K562 (cell line): ENCODE data around the gene DPM2. TPM values are rescaled to one million over a fixed set of nuclear protein-coding genes. Genes with fewer than 3 reads are reported as not detected.

Source experiments
- ATAC-seq: fragments of 200-7000 bp; cut with Tn5 transposase; 3 replicates; pipeline ENCODE4 v1.9.1; 2020; ENCODE audit warnings: moderate library complexity
- BruUV-seq: library from RNA; stranded (reverse); fragments of 400-500 nt; replicated peaks from 2 replicates; lab custom pipeline; 2021; lab: Mats Ljungman, UMichigan
- CTCF ChIA-PET: fragments of 300-600 bp; formaldehyde crosslinking; extraction: SDS; loops from one replicate; lab custom pipeline; 2021; ENCODE audit warnings: low intra/inter-chr PET ratio; lab: Yijun Ruan, JAX
- POLR2A ChIA-PET: fragments of 300-600, 350-650 bp; sonication (Branson Sonifier 250); formaldehyde crosslinking; extraction: SDS; loops from one replicate; lab custom pipeline; 2021; ENCODE audit warnings: antibody characterized with exemption, inconsistent platforms; lab: Yijun Ruan, JAX
- DNase-seq, 4 experiments: peaks; one replicate each; pipeline versions ENCODE4 v3.0.0 to v3.0.0-alpha.2; 2011 to 2018; ENCODE audit warnings: low spot score in 3 of 4, mixed read lengths in 3 of 4; ENCODE audit errors: extremely low read depth in 1 of 4
- FAIRE-seq: peaks from 2 replicates; lab custom pipeline; 2011; peaks lifted over from hg19 to GRCh38; lab: Jason Lieb, UNC
- H2AFZ ChIP-seq: 2 replicates; pipeline ENCODE4 v1.6.0; 2011; ENCODE audit warnings: low read depth, low read length, control low read depth, inconsistent platforms
- H3K27ac ChIP-seq: fragments of 200-600 bp; 3 replicates; pipeline ENCODE4 v1.8.0; 2011; ENCODE audit warnings: low read depth, mild to moderate bottlenecking, control low read depth, inconsistent platforms, low read length, moderate library complexity, mixed read lengths; ENCODE audit errors: extremely low read depth
- H3K27me3 ChIP-seq, 2 experiments: fragments of 300-600 bp in 1 of 2; 2 replicates in 1 of 2; 3 replicates in 1 of 2; pipeline versions ENCODE4 v1.6.0 to v1.8.0; 2011; ENCODE audit warnings: inconsistent platforms in 2 of 2, low read length in 2 of 2, mild to moderate bottlenecking in 1 of 2, mixed read lengths in 1 of 2, moderate library complexity in 1 of 2; ENCODE audit not compliant: control insufficient read depth in 2 of 2, insufficient read depth in 2 of 2
- H3K36me3 ChIP-seq: fragments of 300-600 bp; 3 replicates; pipeline ENCODE4 v1.8.0; 2011; ENCODE audit warnings: mild to moderate bottlenecking, low read length, inconsistent platforms; ENCODE audit not compliant: control insufficient read depth, insufficient read depth
- H3K4me1 ChIP-seq, 2 experiments: fragments of 200-600 bp in 1 of 2; replicated peaks in 1 of 2; 2 replicates in 1 of 2; 3 replicates in 1 of 2; pipeline versions ENCODE4 v1.5.1 to v1.8.0; 2011; ENCODE audit warnings: inconsistent platforms in 2 of 2, low read length in 2 of 2, mild to moderate bottlenecking in 1 of 2, mixed read lengths in 1 of 2, moderate library complexity in 1 of 2; ENCODE audit not compliant: control insufficient read depth in 2 of 2, insufficient read depth in 2 of 2
- H3K4me2 ChIP-seq: 2 replicates; pipeline ENCODE4 v1.6.1; 2011; ENCODE audit warnings: low read length, control low read depth, inconsistent platforms, mixed read lengths; ENCODE audit not compliant: insufficient read depth
- H3K4me3 ChIP-seq: fragments of 200-600 bp; sonication (generic), shearing (Covaris generic); 2 replicates; pipeline ENCODE4 v1.5.1; 2016; ENCODE audit warnings: control low read depth, inconsistent platforms
- H3K79me2 ChIP-seq: fragments of 200-600 bp; 3 replicates; pipeline ENCODE4 v1.8.0; 2011; ENCODE audit warnings: low read length, inconsistent platforms; ENCODE audit not compliant: control insufficient read depth, insufficient read depth
- H3K9ac ChIP-seq, 2 experiments: 2 replicates each; pipeline versions ENCODE4 v1.6.0 to v1.6.1; 2011; ENCODE audit warnings: low read depth in 2 of 2, low read length in 2 of 2, control low read depth in 1 of 2, inconsistent platforms in 1 of 2, mild to moderate bottlenecking in 1 of 2, mixed read lengths in 1 of 2; ENCODE audit not compliant: insufficient read depth in 1 of 2
- H3K9me1 ChIP-seq: one replicate; pipeline ENCODE4 v1.6.0; 2011; ENCODE audit warnings: inconsistent platforms, mild to moderate bottlenecking, low read length, moderate library complexity; ENCODE audit not compliant: control insufficient read depth, insufficient read depth
- H3K9me3 ChIP-seq: replicated peaks from 2 replicates; pipeline ENCODE4 v1.5.1; 2011; ENCODE audit warnings: low read depth, low read length, inconsistent platforms; ENCODE audit not compliant: control insufficient read depth, insufficient read depth
- H4K20me1 ChIP-seq: replicated peaks from 2 replicates; pipeline ENCODE4 v1.6.1; 2011; ENCODE audit warnings: low read length, inconsistent platforms, mixed read lengths; ENCODE audit not compliant: control insufficient read depth, insufficient read depth
- BCOR ChIP-seq: fragments of 450-650 bp; IDR thresholded peaks from 2 replicates; pipeline ENCODE4 v1.6.1; 2016
- CHCHD3 ChIP-seq: fragments of 250-450 bp; sonication (Bioruptor Pico); IDR thresholded peaks from 2 replicates; pipeline ENCODE4 v2.1.2; 2022; ENCODE audit warnings: mild to moderate bottlenecking
- DLX4 ChIP-seq: fragments of 250-450 bp; sonication (Bioruptor Pico); IDR thresholded peaks from 2 replicates; pipeline ENCODE4 v1.6.1; 2021; ENCODE audit warnings: mild to moderate bottlenecking
- KDM5B ChIP-seq: fragments of 200-600 bp; sonication (generic); IDR thresholded peaks from 2 replicates; pipeline ENCODE4 v1.6.1; 2012; ENCODE audit warnings: low read depth, mild to moderate bottlenecking, moderate library complexity, low read length, control low read depth, inconsistent platforms; ENCODE audit not compliant: insufficient replicate concordance
- PKNOX1 ChIP-seq: fragments of 450-650 bp; IDR thresholded peaks from 2 replicates; pipeline ENCODE4 v1.6.1; 2016
- ZFX ChIP-seq: sonication (generic); formaldehyde crosslinking; IDR thresholded peaks from 2 replicates; pipeline ENCODE4 v1.8.0; 2022; ENCODE audit warnings: mild to moderate bottlenecking, missing genetic modification reagents, moderate library complexity
- ZNF212 ChIP-seq: fragments of 450-650 bp; formaldehyde crosslinking; IDR thresholded peaks from 2 replicates; pipeline ENCODE4 v1.4.0; 2020; ENCODE audit warnings: mild to moderate bottlenecking
- ZNF239 ChIP-seq: fragments of 250-450 bp; sonication (Bioruptor Pico); IDR thresholded peaks from 2 replicates; pipeline ENCODE4 v1.4.0; 2020; ENCODE audit warnings: mild to moderate bottlenecking
- ZNF316 ChIP-seq: fragments of 450-650 bp; IDR thresholded peaks from 2 replicates; pipeline ENCODE4 v1.6.1; 2016
- WGBS: fragments of 100-300 bp; shearing (Covaris generic); methylation state at CpG from one replicate; pipeline ENCODE4 v1.1.6; 2016; ENCODE audit warnings: low coverage, mixed read lengths; ENCODE audit not compliant: insufficient coverage; ENCODE audit errors: missing lambda C conversion rate; 5-methylcytosine and 5-hydroxymethylcytosine counted together
- in situ Hi-C: fragments of 300-500 bp; cut with MboI; formaldehyde crosslinking; loops from 4 replicates; pipeline ENCODE4 v1.15.0; 2018; ENCODE audit warnings: inconsistent platforms, mixed read lengths
- intact Hi-C: fragments of 100-400 bp; cut with micrococcal nuclease; formaldehyde crosslinking; loops from 2 replicates; pipeline ENCODE4 v1.14.2; 2022
- polyA plus RNA-seq, 8 experiments: library from polyadenylated mRNA; depleted of rRNA in 4 of 8; stranded (reverse) in 5 of 8; unstranded in 3 of 8; fragments of >200 nt; fragmentation: Nextera tagmentation in 2 of 8; fragmentation: Illumina TruSeq in 1 of 8; extraction: Ambion mirVana in 2 of 8; extraction: Trizol in 1 of 8; gene quantifications; 2 replicates each; pipeline versions ENCODE4 v1.2.1 to v1.2.3, GENCODE V29; 2011 to 2014; ENCODE audit warnings: inconsistent platforms in 1 of 8, missing spikeins in 1 of 8
- total RNA-seq, 7 experiments: library from RNA; depleted of rRNA in 6 of 7; stranded (reverse); fragments of >200 nt in 6 of 7; fragmentation: Illumina TruSeq in 2 of 7; extraction: Trizol in 2 of 7; gene quantifications; 2 replicates each; pipeline versions ENCODE4 v1.2.1 to v1.2.3, GENCODE V29; 2011 to 2021; ENCODE audit warnings: low replicate concordance in 1 of 7
- TF ChIP-seq, protein P1 (sequence below), 2 experiments: fragments of 150-350 bp in 1 of 2; IDR thresholded peaks; 2 replicates each; pipeline ENCODE4 v1.6.1; 2012 to 2016; ENCODE audit warnings: low read depth in 2 of 2, low read length in 2 of 2, mild to moderate bottlenecking in 1 of 2, moderate library complexity in 1 of 2

DPM2 gene
- total and polyA plus RNA-seq, 9 of the 15 experiments (the other 6 are each of a cell fraction or from before 2014, with no cell fraction given), result 43.5 to 126 (median 71.1) TPM

DNA sequence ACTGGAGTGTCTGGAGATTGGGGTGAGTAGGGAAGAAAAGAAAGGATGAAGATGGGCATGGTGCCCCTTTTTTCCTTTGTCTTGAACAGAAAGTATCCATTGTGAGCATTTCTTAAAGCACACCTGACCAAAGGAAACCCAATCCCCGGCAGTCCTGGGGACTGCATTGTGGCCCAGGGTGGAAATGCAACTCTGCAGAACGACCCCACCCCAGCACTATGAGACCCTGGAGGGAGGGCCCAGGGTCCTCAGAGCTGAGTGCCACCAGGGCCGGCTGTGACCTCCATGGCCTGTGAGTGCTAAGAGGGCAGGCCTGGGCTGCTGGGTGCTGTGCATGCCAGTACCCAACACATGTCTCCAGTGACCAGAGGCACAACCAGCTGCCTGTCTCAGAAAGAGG lies 24.6 kb upstream of the DPM2 start (continued):
- no peak for TF ChIP-seq ZFX
- no peak for TF ChIP-seq ZNF239
- no peak for TF ChIP-seq DLX4

DNA sequence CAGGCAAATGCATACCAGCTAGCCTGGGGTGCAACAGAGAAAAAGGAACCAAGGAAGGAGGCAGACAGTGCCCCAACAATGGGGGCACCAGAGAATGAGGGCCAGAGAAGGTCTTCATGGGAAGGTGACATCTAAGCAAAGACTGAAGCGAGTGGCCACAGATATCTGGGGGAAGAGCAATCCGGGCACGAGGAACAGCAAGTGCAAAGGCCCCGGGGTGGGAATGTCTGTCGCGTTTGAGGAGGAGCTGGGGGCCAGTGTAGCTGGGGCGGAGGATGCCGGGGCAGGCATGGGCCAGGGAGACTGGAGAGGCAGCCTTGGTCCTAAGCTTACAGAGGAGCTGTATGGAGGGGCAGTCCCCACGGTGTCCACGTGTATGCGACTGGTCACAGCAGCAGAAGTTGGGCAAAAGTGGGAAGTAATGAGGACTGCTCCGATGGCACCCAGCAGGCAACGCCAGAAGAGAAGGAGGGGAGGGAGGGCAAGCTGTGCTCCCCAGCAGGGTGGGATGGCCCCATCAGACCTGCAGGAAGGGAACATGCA lies 24.0 kb upstream of the DPM2 start:
- no peak overlapping the region for H3K27ac ChIP-seq
- no peaks in the 10 kb centered on the region for H3K9me1 ChIP-seq
- no peaks in the 10 kb centered on the region for H3K36me3 ChIP-seq
- H4K20me1 ChIP-seq, result peaks cover 4% of the 10 kb centered on the region; the same call in 1 of the 2 replicates
- FAIRE-seq (no peak), DNase-seq (no peak), ATAC-seq (no peak)
- H3K4me2 ChIP-seq, result no peak overlapping the region
- intact Hi-C loops, result no loop called here
- H3K27me3 ChIP-seq, result no peaks in the 10 kb centered on the region
- no peak overlapping the region for H2AFZ ChIP-seq
- 0 out of 4 replicates have a peak overlapping the region, but pooled peaks of 1 of the 2 experiments have one; percentile 22 for H3K9ac ChIP-seq
- POLR2A ChIA-PET, result interaction anchor here (0.6 to 1.6 kb wide), 7 partner anchors 9 to 353 kb away, joined by 3 to 6 read pairs (median 3); partner anchors contain the start of gene EEIG1
- H3K4me3 ChIP-seq, result no peak overlapping the region
- WGBS, result 89% methylated on average over 13 of the region's 13 CpGs
- in situ Hi-C loops, result loop anchor here (10.0 kb wide), 1 partner anchor 73 kb away; no protein-coding TSS in a partner anchor
- H3K9me3 ChIP-seq, result no peaks in the 10 kb centered on the region
- H3K79me2 ChIP-seq, result peaks cover 69% of the 10 kb centered on the region
- no peak for TF ChIP-seq KDM5B
- TF ChIP-seq, protein P1, sequence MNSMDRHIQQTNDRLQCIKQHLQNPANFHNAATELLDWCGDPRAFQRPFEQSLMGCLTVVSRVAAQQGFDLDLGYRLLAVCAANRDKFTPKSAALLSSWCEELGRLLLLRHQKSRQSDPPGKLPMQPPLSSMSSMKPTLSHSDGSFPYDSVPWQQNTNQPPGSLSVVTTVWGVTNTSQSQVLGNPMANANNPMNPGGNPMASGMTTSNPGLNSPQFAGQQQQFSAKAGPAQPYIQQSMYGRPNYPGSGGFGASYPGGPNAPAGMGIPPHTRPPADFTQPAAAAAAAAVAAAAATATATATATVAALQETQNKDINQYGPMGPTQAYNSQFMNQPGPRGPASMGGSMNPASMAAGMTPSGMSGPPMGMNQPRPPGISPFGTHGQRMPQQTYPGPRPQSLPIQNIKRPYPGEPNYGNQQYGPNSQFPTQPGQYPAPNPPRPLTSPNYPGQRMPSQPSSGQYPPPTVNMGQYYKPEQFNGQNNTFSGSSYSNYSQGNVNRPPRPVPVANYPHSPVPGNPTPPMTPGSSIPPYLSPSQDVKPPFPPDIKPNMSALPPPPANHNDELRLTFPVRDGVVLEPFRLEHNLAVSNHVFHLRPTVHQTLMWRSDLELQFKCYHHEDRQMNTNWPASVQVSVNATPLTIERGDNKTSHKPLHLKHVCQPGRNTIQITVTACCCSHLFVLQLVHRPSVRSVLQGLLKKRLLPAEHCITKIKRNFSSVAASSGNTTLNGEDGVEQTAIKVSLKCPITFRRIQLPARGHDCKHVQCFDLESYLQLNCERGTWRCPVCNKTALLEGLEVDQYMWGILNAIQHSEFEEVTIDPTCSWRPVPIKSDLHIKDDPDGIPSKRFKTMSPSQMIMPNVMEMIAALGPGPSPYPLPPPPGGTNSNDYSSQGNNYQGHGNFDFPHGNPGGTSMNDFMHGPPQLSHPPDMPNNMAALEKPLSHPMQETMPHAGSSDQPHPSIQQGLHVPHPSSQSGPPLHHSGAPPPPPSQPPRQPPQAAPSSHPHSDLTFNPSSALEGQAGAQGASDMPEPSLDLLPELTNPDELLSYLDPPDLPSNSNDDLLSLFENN (IDR thresholded peaks at IDR 0.05; ENCODE audit: low read depth in 2 of 2, low read length in 2 of 2), result no peak
- TF ChIP-seq ZNF316, result peak; percentile 0; the same call in 1 of the 2 replicates
- TF ChIP-seq CHCHD3 (CRISPR knock-in tag), result no peak
- TF ChIP-seq ZNF212 (CRISPR knock-in tag), result no peak
- TF ChIP-seq PKNOX1, result no peak
- TF ChIP-seq BCOR, result peak; percentile 60; the same call in 1 of the 2 replicates
- BruUV-seq, result no TSS peak
- peaks cover 29 to 52% of the 10 kb centered on the region in 2 experiments for H3K4me1 ChIP-seq
- CTCF ChIA-PET, result no interaction called here
